Esophagus squamous epithelium (tissue), 4 donors: ENCODE measurements around the gene MCC.

Source experiments
- CTCF ChIP-seq, 6 experiments: fragments of 450-650 bp in 4 of 6; fragments of 200-600 bp in 2 of 6; sonication (generic) in 2 of 6; IDR thresholded peaks; one replicate each; pipeline ENCODE4 v1.5.1; 2016 to 2019; ENCODE audit warnings: antibody characterized with exemption in 6 of 6, mild to moderate bottlenecking in 4 of 6, moderate library complexity in 4 of 6
- POLR2A ChIP-seq, 4 donors: fragments of 450-650 bp; IDR thresholded peaks; one replicate each; pipeline ENCODE4 v1.6.1; 2017; ENCODE audit warnings: antibody characterized with exemption in 4 of 4, mild to moderate bottlenecking in 4 of 4, moderate library complexity in 3 of 4

- no peak for TF ChIP-seq CTCF (IDR thresholded peaks at IDR 0.05)
- no peak for TF ChIP-seq POLR2A (IDR thresholded peaks at IDR 0.05)
Measured at GRCh38 chr5:113035096-113035495, 453.2 kb downstream of the MCC start.
